Effector CD4-positive, alpha-beta T cell (primary cell): ENCODE data around the gene NMNAT3.

ENCODE experiments used
- DNase-seq: peaks from one replicate; pipeline ENCODE4 v3.0.0-alpha.2; 2020

NMNAT3 gene

DNA sequence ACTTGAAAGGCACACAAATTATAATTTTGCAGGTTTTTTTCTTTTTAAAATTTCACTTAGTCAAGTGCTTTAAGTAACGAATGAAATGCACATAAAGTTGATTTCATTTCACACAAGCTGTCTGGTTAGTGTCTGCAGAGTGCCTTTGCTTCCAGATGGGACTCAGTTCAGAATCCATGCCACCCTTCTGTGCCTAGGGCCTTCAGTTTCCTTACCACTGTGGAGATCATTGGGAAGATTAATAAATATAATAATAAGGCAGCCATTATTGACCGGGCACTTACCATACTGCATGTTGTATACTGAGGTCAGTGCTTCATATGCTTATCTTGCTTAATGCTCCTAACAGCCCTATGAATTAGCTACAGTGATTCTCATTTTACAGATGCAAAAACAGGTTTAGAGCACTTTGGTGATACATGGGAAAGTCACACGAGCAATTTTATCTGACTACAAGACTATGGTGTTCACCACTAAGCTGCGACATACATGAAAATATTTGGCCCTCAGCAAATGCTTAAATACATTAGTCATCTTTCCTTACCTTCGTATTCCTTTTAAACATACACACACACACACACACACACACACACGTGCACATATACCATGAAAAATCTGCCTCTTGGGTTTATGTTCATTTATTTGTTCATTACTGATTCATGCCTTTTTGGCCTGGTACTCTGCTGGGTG, 3.1 kb downstream of the NMNAT3 start:
- no peak for DNase-seq

DNA sequence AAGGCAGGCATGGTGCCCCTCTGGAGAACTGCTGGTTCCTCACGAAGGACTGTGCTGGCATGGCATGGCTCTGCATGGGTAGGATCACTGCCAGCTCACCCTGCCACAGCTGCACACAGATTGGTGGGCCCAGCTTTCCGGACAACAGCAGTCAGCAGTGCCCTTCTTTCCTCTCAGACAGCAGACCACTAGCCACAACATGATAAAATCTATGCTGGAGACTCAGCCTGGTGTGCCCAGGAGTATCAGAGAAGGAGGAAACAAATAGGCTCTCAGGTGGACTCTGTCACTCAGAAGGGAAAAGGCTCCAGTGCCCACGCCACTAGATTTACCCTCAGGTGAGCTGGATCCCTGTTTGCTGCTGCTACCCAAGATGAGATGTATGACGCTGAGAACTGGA, 4.9 kb downstream of the NMNAT3 start:
- DNase-seq: no peak

DNA sequence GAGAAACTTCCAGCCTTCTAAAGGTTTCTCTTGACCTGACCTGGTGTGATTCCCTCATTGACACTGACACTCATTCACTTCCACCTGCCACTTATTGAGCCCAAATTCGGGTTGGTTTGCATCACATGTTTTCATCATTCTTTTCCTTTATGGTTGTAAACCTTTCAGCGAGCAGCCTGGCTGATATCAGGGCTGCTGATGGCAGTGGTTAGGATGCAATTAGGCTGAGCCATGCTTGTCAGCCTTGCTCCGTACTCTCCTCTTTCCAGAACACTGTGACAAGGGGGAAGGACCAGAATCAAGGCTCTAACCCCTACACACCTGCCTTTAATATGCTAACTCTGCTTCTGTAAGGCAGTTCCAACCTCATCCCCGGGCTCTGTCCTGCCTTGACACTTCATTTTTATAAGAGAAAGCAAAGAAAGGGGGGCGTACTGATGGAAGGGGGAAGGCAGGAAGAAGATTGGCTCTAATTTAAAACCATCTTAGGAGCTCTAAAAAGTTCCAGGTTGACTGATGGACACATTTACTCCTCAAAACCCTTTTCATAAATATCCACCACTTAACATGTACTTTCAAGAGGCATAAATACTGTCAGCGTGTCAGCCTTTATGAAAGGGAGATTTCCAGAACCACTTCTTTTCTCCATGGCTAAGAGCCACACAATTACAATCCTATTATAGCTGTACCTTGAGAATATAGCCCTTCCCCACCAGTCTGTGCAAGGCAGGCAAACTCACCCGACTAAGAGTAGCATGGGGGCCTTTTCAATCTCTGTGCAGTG, 5.7 kb downstream of the NMNAT3 start:
- DNase-seq: no peak

DNA sequence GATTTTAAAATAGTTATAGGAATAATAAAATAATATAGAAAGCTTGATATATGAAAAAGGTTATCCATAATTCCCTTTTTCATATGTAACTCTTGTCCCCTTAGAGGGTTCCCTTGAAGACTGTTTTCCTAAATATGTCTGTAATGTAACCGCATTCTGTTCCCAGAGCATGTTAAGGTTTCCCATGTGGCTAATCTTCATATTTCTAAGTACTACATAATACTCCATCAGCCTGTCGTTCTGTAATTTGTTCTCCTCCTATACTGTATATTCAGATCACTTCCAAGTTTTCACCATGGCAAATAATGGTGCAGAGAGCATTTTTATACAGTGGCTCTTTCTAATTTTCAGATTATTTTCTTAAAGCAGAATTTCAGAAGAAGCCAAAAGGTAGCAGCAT, 6.7 kb downstream of the NMNAT3 start:
- no peak for DNase-seq

DNA sequence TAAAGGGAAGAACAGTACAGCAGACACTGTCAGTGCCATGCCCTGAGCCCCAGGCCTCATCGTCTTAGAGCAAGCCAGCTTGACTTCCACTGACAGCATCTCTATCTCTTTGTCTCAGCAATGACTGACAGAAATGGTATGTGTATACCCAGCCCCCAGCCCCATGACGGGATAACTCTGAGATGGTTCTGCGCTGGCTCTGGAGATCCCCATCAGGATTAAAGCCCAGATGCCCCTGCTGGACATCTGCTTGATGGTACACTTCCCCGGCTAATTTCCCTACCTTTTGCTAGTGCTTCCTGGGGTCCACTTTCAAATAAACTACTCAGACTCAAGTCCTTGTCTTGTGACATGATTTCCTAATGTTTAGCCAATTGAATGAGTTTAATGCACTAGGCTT, 7.6 kb downstream of the NMNAT3 start:
- DNase-seq: no peak

DNA sequence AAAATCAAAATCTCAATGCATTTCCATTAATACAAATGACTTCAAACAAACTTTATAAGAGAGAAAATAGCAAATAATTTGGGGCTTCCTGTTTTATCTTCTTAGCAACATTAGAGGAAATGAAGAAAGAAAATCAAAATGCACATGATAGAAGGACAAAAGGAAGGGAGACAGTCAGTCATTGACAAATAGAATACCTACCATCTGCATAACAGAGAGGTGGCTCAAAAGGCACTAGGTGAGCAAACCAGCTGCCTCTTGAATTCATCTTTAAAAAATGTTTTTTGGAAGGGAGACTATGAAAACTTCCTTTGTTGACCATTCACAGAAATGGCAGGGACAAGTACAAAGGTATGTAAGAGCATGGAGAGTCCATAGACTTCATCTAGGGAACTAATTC, 9.4 kb downstream of the NMNAT3 start:
- no peak for DNase-seq

- no peak for DNase-seq
These were observed 12.8 kb downstream of the NMNAT3 start for GRCh38 chr3:139664958-139665357.

- no peak for DNase-seq
These were observed 17.5 kb downstream of the NMNAT3 start for GRCh38 chr3:139660269-139660668.

GRCh38 chr3:139659511-139659910, 18.3 kb downstream of the NMNAT3 start:
- no peak for DNase-seq

DNA sequence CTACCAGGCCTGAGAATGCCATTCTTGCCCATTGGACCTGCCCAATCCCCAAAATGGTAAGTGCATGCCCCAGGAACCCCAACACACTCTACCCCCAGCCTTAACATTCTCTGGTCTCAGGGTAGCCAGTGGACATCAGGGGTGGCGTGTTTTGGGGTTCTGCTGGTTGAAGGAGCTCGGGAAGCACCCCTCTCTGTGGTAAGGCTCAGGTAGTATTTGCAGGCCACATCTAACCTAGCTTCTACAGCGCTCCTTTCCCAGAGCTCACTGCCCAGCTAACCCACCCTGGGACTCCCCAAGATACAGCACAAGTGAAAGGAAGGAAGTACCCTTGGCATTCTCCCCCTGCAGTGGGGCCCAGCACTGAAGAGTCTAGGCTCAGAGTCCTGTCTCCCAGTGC, 19.8 kb downstream of the NMNAT3 start:
- no peak for DNase-seq

GRCh38 chr3:139657434-139657833, 20.3 kb downstream of the NMNAT3 start:
- DNase-seq: no peak

- DNase-seq: no peak
These were observed 21.7 kb downstream of the NMNAT3 start for GRCh38 chr3:139655909-139656595.

GRCh38 chr3:139654637-139655365, 23.0 kb downstream of the NMNAT3 start:
- no peak for DNase-seq

GRCh38 chr3:139653582-139653981, 24.2 kb downstream of the NMNAT3 start:
- DNase-seq: no peak

DNA sequence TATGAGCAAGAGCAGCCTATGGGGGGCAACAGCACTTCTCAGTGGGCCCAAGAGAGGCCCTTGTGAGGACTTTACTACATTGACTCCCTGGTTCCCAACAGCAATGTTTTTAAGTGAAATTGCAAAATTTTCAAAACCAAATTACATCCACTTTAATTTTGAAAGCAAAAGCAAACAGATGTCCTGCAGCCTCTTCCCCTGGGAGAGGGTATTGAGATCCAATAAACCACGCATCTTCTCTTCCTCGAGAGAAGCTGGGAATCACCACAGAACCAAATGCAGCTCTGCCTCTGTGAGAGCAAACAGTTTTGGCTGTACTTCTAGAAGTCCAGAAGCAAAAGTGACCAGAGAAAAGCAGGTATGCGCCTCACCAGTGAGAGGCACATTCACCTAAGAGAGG, 25.2 kb downstream of the NMNAT3 start:
- no peak for DNase-seq

- no peak for DNase-seq
These were observed 29.8 kb downstream of the NMNAT3 start for GRCh38 chr3:139647866-139648435.

DNA sequence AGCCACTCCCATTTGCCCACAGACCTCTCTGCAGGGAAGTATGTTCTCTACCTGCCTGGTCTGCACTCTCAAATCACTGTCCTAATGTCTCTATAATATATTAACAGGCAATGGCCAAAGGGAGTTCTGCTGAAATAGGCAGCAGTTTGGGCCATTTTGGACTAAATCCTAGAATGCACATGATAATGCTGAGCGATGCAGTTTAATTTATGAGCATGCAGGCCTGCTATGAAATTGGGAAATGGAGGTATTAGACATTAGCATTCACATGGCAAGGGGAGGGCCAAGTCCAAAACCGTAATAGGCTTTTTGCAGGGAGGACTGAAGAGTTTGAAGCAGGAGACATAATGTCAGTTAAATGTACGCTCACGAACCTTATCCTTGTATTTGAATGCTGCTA, 31.3 kb downstream of the NMNAT3 start:
- no peak for DNase-seq

- no peak for DNase-seq
These were observed 34.8 kb downstream of the NMNAT3 start for GRCh38 chr3:139642996-139643395.

DNA sequence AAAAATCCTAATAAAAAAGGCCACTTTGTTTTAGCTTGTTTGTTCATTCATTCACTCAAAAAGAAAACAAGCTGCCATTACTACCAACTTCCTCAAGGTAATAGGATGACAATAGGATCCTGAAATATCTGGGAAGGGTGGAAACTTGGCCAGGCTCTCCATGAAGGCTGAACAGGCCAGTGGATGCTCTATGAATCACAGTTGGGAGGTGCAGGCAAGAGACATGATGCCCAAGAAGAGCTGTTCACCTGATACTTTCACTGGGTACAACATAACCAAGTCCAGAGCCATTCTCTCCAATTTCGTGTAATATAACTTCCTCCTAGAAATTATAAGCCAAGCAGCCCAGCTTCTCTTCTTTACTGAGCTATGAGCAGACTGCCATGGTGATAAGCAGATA, 37.3 kb downstream of the NMNAT3 start:
- DNase-seq: no peak

DNA sequence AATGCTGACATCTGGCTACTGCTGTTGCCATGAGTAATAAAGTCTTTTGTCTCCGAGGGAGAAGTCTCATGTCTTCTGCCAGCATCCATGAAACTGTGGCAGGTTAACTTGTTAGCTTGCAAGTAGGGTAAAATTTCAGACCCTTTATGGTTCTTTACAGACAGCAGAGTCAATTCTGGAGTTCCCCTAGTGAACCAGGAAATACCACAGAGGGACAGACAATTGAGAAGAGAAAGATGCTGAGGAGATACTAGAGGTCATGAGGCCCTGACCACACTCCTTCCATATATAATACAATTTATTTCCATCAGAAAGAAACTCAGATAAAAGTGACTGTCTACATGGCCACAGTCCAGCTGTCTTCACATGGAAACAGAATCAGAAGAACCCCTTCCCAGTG, 38.1 kb downstream of the NMNAT3 start:
- DNase-seq: no peak

GRCh38 chr3:139638518-139638917, 39.3 kb downstream of the NMNAT3 start:
- no peak for DNase-seq

DNA sequence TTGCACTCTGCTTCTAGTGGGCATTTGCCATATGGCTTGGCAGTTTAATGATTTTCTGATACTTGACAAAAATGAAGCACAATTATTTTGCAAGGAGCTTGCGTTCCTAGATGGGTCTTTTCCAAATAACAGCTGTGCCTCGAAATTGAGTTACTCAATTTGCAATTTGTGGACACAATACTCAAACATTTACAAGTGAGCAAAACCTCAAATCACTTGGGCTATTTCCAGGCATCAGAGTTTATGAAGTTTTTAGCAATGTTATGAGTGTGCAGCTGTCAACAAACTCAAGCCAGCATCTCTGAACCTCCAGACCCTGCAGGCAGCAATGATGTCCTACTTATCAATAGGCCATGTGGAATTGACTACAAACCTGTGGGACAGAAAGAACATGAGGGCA, 41.3 kb downstream of the NMNAT3 start:
- no peak for DNase-seq

DNA sequence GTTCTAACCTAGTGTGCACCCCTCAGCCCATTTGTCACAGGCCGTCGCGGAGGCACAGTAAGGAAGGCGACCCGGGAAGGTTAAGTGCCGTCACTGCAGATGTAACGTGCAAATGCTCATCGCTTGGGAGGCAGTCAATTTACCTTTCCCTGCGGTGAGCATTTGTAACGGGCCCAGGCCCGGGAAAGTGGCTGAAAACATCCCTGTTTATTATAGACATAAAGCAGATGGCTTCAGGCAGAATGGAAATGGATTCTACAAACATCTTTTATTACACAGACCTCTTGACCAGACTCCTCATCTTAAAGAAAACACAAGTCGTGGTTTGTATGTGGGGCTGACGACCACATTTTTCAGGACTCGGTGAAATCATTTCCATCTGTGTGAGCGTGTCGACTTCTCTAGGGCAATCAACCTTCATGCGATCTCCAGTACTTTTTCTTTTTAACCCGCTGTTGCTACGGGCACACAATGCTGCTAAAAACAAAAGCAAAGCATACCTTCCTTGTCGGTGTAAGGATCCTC, 43.6 kb downstream of the NMNAT3 start:
- DNase-seq: no peak
